NCI-H1092 (cell line): Measurements from ENCODE around the gene FAM186B.

ENCODE experiments used
- DNase-seq: peaks from one replicate; lab custom pipeline; 2025; lab: John Stamatoyannopoulos, UW

Gene FAM186B

DNA sequence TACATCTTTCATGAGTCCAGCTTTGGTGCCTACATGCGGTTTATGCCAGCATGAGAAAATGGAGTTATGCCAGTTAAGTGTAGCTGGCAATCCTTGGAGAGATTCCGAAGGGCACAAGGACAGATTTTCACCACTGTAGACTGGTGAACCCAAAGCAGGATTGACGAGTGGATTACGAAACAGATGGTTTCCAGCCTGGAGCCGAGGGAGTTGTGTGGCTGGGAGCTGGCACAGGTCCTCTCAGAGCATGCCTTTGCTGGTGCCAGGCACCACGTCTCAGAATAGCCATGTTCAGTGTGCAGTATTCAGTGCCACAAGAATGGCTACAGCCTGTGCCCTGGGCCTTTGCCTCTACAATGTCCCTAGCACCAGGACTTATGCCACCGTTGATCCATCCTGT is 53.4 kb downstream of the FAM186B start:
- no peak for DNase-seq

DNA sequence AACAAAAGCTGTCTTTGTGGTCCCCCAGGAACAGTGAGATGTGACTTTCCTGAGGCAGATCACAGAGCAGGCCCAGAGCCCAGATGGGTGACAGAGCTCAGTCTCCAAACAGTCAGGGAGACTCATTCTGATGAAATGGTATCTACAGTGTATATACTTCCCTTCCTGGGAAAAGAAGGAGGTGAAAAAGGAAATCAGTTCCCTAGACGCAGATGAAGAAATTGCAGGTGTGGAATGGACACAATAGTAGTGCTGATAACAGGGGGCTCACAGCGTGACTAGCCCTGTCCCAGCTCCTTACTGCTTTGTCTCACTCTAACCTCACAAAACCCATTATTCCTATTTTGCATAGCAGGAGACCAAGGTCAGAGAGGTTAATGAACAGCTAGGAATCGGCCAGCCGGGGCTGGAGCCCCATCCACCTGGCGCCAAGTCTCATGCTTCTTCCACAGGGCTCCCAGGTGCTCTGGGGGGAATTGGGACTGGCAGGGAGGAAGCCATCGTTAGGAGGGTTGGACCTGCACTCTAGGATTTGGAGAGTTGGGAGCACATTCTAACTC is 54.7 kb downstream of the FAM186B start:
- no peak for DNase-seq

DNA sequence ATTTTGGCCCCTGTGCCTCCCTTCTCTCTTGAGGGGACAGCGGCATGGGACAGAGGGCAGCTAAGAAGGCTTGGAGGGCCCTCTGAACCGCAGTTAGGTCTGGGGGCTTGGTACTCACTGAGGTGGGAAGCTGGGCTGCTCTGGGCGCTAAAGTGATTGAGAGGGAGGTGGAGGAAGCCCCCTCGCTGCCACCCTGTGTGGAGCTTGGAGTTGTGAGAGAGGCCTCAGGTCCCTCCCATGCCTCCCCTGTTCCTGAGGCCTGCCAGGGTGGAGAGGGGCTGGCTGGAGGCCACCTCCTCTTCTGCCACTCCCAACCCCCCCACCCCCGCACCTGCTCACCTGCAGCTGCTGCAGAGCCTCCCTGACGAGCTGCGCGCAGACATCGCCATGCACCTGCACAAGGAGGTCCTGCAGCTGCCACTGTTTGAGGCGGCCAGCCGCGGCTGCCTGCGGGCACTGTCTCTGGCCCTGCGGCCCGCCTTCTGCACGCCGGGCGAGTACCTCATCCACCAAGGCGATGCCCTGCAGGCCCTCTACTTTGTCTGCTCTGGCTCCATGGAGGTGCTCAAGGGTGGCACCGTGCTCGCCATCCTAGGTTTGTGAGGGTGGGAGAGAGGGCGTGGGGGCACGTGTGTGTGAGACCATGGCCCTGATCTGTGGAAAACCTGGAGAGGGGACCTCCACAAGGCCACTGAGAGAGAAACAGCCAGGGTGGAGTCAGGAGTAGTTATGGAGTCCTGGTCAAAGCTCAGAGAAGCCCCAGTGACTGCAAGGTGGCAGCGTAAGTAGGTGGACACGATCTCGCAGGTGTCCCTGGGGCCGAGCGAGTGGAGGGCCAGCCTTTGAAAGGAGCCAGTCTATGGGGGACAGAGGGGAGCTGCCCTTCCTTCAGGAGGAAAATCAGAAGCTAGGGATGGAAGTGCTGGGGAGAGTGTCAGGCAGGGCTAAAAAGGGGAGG is 55.4 kb downstream of the FAM186B start:
- DNase-seq = peak; percentile 6

DNA sequence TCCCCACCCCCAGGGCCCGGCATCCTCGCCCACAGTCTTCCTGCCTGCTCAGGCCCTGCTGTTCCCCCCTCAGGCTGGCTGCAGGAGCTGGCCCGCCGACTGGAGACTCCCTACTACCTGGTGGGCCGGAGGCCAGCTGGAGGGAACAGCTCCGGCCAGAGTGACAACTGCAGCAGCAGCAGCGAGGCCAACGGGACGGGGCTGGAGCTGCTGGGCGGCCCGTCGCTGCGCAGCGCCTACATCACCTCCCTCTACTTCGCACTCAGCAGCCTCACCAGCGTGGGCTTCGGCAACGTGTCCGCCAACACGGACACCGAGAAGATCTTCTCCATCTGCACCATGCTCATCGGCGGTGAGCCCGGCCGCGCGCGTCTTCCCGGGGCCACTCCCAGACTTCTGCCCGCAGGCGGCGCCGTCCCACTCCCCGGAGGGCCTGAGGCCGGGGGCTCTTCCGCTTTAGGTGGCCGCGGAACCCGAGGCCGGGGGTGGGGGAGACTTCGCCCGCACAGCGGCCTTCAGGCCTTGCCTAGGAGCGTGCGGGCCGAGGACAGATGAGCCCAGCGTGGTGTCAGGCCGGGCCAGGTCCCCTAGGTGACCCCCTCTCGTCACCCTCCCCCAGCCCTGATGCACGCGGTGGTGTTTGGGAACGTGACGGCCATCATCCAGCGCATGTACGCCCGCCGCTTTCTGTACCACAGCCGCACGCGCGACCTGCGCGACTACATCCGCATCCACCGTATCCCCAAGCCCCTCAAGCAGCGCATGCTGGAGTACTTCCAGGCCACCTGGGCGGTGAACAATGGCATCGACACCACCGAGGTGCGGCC is 56.4 kb downstream of the FAM186B start:
- DNase-seq = no peak

DNA sequence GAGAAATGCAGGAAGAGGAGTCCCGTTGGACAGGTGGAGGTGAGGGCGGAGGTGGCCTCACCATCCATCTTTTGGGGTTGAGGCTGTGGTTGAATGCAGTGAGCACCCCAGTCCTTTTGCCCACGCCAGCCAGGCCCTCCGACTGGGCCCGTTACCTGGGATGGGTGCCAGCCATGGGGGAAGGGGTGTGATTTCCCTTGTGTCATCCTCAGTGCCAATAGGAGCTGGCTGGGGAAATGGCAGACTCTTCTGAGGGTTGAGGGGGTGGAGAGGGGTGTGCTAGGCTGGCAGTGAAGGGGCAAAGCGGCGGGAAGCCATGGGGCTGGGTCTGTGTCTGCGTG is 57.0 kb downstream of the FAM186B start:
- DNase-seq = no peak

DNA sequence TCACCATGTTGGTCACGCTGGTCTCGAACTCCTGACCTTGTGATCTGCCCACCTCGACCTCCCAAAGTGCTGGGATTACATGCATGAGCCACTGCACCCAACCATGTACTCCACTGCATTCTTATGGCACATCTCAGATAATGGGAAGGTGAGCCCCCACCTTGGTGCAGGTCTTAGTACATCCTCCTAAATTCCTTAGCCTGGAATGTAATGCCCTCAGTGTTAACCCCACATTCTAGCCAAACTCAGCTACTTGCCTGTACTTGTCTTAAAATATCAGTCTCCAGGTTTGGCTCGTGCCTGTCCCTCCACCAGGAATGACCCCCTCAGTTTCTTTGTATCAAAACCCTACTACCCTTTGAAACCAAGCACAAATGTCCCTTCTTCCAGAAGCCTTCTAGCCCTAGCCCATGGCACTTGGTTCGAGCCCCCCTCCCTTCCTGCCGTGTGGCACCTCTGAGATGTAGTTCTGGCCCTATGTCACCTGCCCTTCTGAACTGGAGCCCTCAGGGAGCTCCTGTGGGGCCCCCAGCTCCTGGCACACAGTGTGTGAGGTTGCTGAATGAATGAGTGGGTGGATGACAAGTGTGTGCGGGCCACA is 58.2 kb downstream of the FAM186B start:
- DNase-seq = no peak

DNA sequence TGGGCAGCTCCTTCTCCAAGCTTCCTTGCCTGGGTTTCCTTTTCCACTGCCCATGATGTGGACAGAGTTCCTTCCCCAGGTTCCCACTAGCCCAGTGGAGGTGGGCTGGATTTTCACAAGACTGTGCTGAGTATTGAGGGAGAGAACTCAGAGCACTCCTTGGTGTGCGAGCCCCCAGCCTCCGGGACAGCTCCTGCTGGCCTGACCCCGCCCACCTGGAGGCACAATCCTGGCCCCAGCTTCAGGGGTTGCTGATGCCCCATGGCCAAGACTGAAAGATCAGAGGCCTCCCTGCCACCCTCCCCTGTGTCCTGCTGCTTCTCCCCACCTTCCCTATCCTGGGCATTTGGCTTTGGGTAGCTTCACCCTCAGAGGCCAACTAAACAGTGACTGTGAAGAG is 59.0 kb downstream of the FAM186B start:
- DNase-seq = no peak

DNA sequence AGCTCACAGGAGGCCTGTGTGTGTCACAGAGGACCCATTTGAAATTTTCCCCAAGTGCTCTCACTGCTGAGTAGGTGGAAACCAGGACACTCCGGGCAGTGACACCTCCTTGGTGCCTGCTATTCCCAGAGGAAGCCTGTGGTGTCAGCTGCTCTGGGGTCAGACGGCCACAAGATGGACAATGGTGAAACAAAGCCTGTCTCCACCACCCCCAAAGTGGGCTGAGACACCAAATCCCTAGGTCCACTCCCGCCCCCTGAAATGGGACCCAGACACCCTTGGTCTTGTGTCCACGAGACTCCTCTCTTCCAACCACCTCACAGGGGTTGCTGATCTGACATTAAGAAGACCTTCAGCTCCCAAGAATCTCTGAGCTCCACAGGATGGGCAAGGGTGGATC is 59.6 kb downstream of the FAM186B start:
- DNase-seq = no peak

DNA sequence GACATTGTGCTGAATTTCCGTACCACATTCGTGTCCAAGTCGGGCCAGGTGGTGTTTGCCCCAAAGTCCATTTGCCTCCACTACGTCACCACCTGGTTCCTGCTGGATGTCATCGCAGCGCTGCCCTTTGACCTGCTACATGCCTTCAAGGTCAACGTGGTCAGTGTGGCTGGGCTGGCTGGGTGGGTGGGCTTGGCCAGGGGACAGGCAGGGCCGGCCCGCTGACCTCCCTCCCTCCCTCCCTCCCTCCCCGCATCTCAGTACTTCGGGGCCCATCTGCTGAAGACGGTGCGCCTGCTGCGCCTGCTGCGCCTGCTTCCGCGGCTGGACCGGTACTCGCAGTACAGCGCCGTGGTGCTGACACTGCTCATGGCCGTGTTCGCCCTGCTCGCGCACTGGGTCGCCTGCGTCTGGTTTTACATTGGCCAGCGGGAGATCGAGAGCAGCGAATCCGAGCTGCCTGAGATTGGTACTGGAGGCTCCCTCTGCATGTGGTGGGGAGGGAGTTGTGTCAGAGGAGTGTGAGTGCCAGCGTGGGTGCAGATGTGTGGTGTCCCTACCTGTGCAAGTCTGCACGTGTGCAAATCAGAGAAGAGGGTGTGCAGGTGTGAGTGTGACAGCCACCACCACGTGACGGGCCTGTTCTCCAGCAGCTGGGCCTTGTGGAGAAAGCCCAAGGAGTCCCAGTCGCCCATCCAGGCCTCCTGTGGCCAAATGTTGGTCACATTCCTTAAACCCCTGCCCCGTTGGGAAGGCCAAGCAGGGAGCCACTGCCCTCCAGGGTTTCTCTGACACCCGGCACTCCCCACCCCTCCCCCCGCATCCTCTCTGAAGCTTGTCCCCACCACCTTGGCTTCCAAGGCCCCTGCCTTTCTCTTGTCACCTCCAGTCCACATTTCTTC is 61.3 kb downstream of the FAM186B start:
- DNase-seq = no peak

DNA sequence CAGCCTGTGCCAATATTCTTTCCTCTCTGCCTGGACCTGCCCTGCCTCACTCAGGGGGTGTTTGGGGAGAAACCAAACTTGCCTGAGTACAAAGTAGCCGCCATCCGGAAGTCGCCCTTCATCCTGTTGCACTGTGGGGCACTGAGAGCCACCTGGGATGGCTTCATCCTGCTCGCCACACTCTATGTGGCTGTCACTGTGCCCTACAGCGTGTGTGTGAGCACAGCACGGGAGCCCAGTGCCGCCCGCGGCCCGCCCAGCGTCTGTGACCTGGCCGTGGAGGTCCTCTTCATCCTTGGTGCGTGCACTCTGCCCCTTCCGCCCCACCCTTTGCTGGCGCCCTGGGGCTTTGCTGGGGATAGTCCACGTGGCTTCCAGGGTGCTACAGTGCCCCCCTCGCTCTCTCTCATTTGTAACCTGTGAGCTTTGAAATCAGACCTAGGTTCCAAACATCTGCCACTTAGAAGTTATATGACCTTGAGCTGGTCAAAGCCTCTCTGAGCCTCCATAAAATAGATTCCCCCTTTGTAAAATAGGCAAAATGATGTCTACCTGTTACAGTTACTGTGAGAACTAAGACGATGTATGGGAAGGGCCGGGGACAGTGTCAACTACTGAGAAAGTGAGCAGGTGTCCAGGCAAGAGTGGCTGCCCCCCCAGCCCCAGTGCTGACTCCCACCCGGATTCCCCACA is 62.1 kb downstream of the FAM186B start:
- DNase-seq = no peak

DNA sequence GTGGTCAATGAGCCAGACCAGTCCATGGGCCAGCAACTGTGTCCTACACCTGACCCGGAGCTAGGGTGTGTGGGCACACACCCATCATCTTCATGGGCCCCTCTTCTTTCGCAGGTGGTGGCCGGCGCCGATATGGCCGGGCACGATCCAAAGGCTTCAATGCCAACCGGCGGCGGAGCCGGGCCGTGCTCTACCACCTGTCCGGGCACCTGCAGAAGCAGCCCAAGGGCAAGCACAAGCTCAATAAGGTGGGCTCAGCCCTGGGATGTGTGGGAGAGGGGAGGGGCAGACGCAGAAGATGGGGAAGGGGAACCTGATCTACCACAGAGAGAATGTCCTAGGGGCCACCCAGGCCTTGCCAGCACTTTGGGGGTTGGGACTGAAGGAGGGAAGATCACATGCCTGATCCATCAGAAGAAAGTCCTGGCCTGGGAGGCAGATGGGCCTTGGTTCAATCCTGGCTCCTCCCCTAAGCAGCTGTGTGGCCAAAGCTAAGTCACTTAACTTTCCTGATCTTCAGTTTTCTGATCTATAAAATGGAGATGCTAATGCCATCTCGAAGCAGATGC is 62.8 kb downstream of the FAM186B start:
- no peak for DNase-seq

DNA sequence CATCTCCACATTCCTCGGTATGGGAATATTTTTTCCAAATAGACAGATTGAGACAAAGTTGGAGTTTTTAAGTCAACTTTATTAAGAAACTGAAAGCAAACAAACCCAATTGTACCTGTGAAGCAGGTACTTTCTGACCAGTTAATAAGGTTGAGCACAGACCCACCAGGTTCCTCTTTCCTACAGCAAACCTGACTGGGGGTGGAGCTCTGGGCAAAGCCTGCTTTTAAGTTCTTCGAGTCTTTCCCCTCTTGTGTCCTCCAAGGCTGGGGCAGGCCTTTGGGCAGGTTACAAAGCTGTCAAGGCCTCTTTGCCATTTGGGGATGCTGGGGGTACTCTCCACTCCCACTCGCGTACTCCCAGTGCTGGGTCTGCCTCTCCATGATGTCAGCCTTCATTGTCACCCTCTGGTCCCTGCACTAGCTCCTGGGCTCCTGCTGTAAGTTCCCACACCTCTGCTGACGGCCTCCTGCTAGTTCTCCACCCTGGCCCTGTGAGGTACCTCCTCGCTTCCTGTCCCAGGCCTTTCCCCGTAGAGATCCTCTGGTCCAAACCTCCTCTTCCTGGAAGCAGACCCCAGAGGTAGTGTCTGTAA is 63.4 kb downstream of the FAM186B start:
- no peak for DNase-seq

DNA sequence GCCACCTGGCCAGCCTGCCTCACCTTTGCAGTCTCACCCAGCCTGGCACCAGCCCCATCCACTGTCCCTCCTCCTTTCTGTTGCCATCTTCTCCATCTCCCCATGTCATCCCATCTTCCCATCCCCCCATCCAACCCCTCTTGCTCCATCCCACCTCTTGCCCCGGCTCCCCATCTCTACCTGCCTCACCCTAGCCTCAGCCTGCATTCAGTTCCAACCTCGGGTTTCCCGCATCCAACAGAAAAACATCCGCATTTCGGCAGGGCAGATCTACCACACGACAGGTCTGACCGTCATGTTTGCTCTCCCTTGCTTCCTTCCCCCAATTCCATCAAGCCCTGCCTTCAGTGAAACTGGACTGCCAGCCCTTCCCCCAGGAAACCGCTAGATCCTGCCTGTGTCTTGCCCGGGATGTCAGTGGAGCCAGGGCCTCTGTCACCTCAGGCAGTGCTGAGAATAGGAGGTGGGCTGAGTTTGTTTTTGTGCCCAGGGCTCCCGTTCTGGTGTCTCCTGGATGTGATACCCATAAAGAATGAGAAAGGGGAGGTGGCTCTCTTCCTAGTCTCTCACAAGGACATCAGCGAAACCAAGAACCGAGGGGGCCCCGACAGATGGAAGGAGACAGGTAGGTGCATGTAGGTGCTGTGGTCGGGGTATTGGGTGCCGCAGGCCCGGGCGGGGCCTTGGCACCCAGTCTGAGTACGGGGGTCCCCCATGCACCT is 64.1 kb downstream of the FAM186B start:
- DNase-seq = no peak

DNA sequence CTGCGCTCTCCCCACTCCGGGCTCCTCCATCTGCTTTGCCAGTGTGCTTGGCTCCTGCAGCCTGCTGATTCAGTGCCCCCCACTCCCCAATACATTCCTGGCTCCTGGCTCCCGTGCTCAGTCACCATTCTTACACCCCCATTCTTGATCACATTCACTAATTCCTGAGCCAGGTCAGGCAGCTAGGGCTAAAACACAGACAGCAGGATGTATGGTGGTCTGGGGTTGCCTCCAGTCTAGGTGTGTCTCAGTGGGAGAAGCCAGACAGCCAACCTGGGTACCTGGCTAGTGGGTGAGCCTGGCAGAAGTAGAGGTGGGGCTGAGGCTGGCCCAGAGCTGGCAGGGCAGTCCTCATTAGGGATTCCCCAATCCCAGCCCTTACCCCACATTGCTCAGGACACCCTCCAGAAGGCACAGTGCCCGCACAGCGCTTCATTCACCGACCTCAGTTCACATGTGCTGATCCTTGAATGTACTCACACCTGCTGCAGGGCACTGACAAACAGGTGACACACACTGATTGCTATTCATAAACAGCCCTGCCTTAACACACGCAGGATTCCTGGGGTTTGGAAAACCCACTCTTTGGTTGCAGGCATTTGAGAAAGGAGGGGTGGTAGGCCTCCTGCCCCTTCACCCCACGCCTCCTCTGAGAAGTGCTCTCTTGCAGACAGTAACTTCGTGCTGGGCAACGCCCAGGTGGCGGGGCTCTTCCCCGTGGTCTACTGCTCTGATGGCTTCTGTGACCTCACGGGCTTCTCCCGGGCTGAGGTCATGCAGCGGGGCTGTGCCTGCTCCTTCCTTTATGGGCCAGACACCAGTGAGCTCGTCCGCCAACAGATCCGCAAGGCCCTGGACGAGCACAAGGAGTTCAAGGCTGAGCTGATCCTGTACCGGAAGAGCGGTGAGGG is 65.0 kb downstream of the FAM186B start:
- no peak for DNase-seq

DNA sequence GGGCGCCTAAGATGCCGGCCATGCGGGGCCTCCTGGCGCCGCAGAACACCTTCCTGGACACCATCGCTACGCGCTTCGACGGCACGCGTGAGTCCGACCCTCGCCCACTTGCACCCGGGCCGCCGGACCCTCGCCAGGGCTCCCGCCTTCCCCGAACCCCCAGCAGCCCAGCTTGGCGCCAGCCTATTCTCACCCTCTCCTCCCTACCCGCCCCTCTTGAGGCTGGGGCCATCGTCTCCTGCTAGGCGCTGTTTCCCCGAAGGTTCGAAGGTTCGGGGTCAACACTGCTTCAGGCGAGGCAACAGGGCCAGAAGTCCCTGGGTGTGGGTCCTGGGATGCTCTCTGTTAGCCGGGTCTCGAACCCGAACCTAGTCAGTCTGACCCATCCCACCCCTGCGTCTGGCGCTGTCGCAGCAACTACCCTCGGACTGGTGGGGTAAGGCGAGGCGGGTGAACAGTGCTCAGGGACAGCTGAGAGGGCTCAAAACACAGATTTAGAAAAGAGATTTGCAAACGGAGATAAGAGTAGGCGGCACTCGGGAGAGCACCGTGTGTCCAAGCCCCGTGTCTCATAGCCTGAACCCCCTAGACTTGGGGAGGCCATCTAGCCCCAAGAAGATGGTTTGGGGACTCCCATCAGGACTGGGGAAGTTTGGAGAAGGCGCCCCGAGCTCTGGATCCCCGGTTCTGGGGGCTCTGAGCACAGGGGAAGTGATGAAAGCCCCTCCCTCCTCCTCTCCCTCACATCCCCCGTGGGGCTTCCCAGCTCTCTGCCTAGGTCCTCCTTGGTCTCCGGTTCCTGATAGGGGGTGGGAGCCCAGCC is 65.8 kb downstream of the FAM186B start:
- no peak for DNase-seq

DNA sequence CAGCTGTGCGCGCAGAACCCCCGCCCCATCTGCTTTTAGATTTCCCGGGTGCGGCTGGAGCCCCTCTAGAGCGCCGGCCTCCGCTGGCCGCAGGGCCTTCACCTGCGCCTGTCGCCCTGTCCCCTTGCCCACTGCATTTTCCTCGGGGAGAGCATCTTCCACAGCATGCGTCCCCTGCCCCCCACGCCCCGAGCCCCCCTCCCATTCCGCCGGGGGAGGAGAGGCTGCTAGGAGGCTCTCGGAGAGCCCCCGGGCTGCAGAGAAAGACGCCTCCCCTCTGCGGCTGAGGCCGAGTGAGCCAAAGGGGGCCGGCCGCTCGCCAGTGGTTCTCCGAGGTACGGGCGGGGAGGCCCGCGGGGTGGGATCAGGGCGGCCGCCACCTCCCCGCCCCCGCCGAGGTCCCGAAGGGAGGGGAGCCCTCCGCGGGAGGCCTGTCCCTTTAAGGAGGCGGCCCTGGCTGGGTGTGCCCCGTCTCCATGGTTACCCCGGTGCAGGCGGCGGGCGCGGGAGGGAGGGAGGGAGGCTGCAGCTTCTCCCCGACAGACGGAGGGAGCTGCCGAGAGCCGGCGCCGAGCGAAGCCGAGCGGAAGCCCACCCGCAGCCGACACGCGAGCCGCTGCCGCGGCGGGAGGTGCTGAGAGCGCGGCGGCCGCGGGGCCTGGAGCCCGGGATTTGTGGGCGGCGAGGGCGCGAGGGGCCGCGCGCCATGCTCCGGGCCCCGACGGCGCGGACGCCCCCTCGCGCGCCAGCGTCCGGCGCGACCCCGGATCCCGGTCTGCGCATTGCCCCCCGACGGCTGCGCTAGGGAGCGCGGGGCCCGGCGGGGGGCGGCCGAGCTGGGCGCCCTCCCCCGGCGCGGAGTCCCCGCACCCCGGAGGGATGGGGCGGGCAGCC is 66.7 kb downstream of the FAM186B start, which contains the start of gene KCNH3:
TSS of gene KCNH3 (plus strand) at position 521 of the 894 bp plus-strand sequence. CDS start 387 bp downstream, outside the sequence.
- peak; percentile 78 for DNase-seq
